Lower leg skin (tissue), 3 donors: Measurements from ENCODE around the gene ZFP57.

ENCODE experiments used
- CTCF ChIP-seq, 3 donors: fragments of 450-650 bp; IDR thresholded peaks; one replicate each; pipeline ENCODE4 v1.5.1; 2016; ENCODE audit warnings: antibody characterized with exemption in 3 of 3, mild to moderate bottlenecking in 3 of 3, moderate library complexity in 2 of 3
- POLR2A ChIP-seq, 2 donors: fragments of 450-650 bp; IDR thresholded peaks; one replicate each; pipeline ENCODE4 v1.6.1; 2016 to 2017; ENCODE audit warnings: antibody characterized with exemption in 2 of 2, mild to moderate bottlenecking in 1 of 2, moderate library complexity in 1 of 2

GRCh38 chr6:29626948-29627754 lies 53.8 kb downstream of the ZFP57 start:
- TF ChIP-seq CTCF (IDR thresholded peaks at IDR 0.05) (no peak), POLR2A (IDR thresholded peaks at IDR 0.05) (no peak)
